GM04503 (cell line): ENCODE measurements around the gene DDI1.

Source experiments
- DNase-seq: peaks from one replicate; pipeline ENCODE4 v3.0.0-alpha.2; 2012; ENCODE audit warnings: low read depth

DDI1 gene

GRCh38 chr11:104036588-104036987 is at the start of gene DDI1:
TSS of gene DDI1 (plus strand) at chr11:104036640. CDS start at chr11:104036823, 183 bp downstream.
- no peak for DNase-seq

GRCh38 chr11:103987629-103988594 is 48.5 kb upstream of the DDI1 start:
- DNase-seq = no peak

- no peak for DNase-seq
Measured at GRCh38 chr11:103988595-103988969, 47.9 kb upstream of the DDI1 start.

GRCh38 chr11:103993507-103993906 is 42.9 kb upstream of the DDI1 start:
- DNase-seq = no peak

GRCh38 chr11:103994094-103994493 is 42.3 kb upstream of the DDI1 start:
- DNase-seq = no peak

- DNase-seq = no peak
Measured at GRCh38 chr11:103994518-103994917, 41.9 kb upstream of the DDI1 start.

- no peak for DNase-seq
Measured at GRCh38 chr11:103995896-103996295, 40.5 kb upstream of the DDI1 start.

- DNase-seq = no peak
Measured at GRCh38 chr11:103997082-103997481, 39.4 kb upstream of the DDI1 start.

- no peak for DNase-seq
Measured at GRCh38 chr11:103998826-103999508, 37.5 kb upstream of the DDI1 start.

- no peak for DNase-seq
Measured at GRCh38 chr11:104000798-104001197, 35.6 kb upstream of the DDI1 start.

- no peak for DNase-seq
Measured at GRCh38 chr11:104001561-104002056, 34.8 kb upstream of the DDI1 start.

GRCh38 chr11:104003491-104003890 is 32.9 kb upstream of the DDI1 start:
- no peak for DNase-seq

- no peak for DNase-seq
Measured at GRCh38 chr11:104005234-104005855, 31.1 kb upstream of the DDI1 start.

GRCh38 chr11:104009744-104010143 is 26.7 kb upstream of the DDI1 start:
- DNase-seq = no peak

GRCh38 chr11:104011044-104011443 is 25.4 kb upstream of the DDI1 start:
- DNase-seq = no peak

GRCh38 chr11:104015649-104016415 is 20.6 kb upstream of the DDI1 start:
- no peak for DNase-seq

GRCh38 chr11:104024572-104024971 is 11.9 kb upstream of the DDI1 start:
- no peak for DNase-seq

- DNase-seq = no peak
Measured at GRCh38 chr11:104028476-104029263, 7.8 kb upstream of the DDI1 start.

- DNase-seq = peak; percentile 11
Measured at GRCh38 chr11:104033134-104033533, 3.3 kb upstream of the DDI1 start.

GRCh38 chr11:104033561-104033960 is 2.9 kb upstream of the DDI1 start:
- DNase-seq = no peak

GRCh38 chr11:104036995-104037394 is 555 bp downstream of the DDI1 start:
- DNase-seq = no peak
